Endothelial cell of umbilical vein (primary cell): ENCODE results near the gene PLAA. TPM values are rescaled to one million over a fixed set of nuclear protein-coding genes. Genes with fewer than 3 reads are reported as not detected.

Experiments used
- BruUV-seq: library from RNA; stranded (reverse); fragments of 400-500 nt; replicated peaks from 2 replicates; lab custom pipeline; 2021; lab: Mats Ljungman, UMichigan
- CTCF ChIA-PET: fragments of 300-600, 350-600 bp; sonication (Branson Sonifier 250); formaldehyde crosslinking; loops from one replicate; lab custom pipeline; 2021; ENCODE audit warnings: antibody characterized with exemption, inconsistent platforms; lab: Charles Lee
- POLR2A ChIA-PET: fragments of 300-600, 350-600 bp; sonication (Branson Sonifier 250); formaldehyde crosslinking; loops from one replicate; lab custom pipeline; 2021; ENCODE audit warnings: antibody characterized with exemption, inconsistent platforms; lab: Charles Lee
- DNase-seq: peaks from one replicate; pipeline ENCODE4 v3.0.0-alpha.2; 2011; ENCODE audit warnings: low read depth, low spot score
- FAIRE-seq: peaks from 2 replicates; lab custom pipeline; 2011; peaks lifted over from hg19 to GRCh38; lab: Jason Lieb, UNC
- H2AFZ ChIP-seq: 2 replicates; pipeline ENCODE4 v1.6.0; 2012; ENCODE audit warnings: low read depth, low read length, control low read depth, inconsistent platforms
- H3K27ac ChIP-seq: 2 replicates; pipeline ENCODE4 v1.5.1; 2011; ENCODE audit warnings: low read depth, mild to moderate bottlenecking, control low read depth, low read length, moderate library complexity; ENCODE audit not compliant: insufficient read depth
- H3K27me3 ChIP-seq, 2 experiments: 2 replicates each; pipeline versions ENCODE4 v1.6.0 to v1.6.1; 2011; ENCODE audit warnings: low read length in 2 of 2, mixed read lengths in 1 of 2; ENCODE audit not compliant: control insufficient read depth in 2 of 2, insufficient read depth in 2 of 2
- H3K36me3 ChIP-seq, 2 experiments: 2 replicates in 1 of 2; 3 replicates in 1 of 2; pipeline ENCODE4 v1.5.1; 2011; ENCODE audit warnings: low read length in 2 of 2, mild to moderate bottlenecking in 1 of 2, moderate library complexity in 1 of 2; ENCODE audit not compliant: control insufficient read depth in 2 of 2, insufficient read depth in 2 of 2; ENCODE audit errors: extremely low read depth in 1 of 2
- H3K4me1 ChIP-seq: 3 replicates; pipeline ENCODE4 v1.5.1; 2011; ENCODE audit warnings: mild to moderate bottlenecking, low read length; ENCODE audit not compliant: control insufficient read depth, insufficient read depth; ENCODE audit errors: extremely low read depth
- H3K4me2 ChIP-seq: 2 replicates; pipeline ENCODE4 v1.6.1; 2011; ENCODE audit warnings: low read length, control low read depth, mixed read lengths; ENCODE audit not compliant: insufficient read depth
- H3K4me3 ChIP-seq, 3 experiments: fragments of 200-600 bp in 1 of 3; sonication (generic), shearing (Covaris generic) in 1 of 3; replicated peaks in 1 of 3; 2 replicates each; pipeline ENCODE4 v1.5.1; 2011 to 2016; ENCODE audit warnings: control low read depth in 3 of 3, low read length in 3 of 3, mild to moderate bottlenecking in 2 of 3, inconsistent platforms in 1 of 3, low read depth in 1 of 3, moderate library complexity in 1 of 3; ENCODE audit not compliant: insufficient read depth in 1 of 3
- H3K79me2 ChIP-seq: 2 replicates; pipeline ENCODE4 v1.6.0; 2012; ENCODE audit warnings: low read length, inconsistent platforms; ENCODE audit not compliant: control insufficient read depth, insufficient read depth
- H3K9ac ChIP-seq: replicated peaks from 2 replicates; pipeline ENCODE3; 2011; ENCODE audit warnings: low read length, control low read depth; ENCODE audit not compliant: insufficient read depth; ENCODE audit errors: extremely low read depth
- H3K9me1 ChIP-seq: replicated peaks from 3 replicates; pipeline ENCODE4 v1.6.0; 2011; ENCODE audit warnings: mild to moderate bottlenecking, low read length; ENCODE audit not compliant: control insufficient read depth, insufficient read depth; ENCODE audit errors: extremely low read depth
- H3K9me3 ChIP-seq: replicated peaks from 2 replicates; pipeline ENCODE4 v1.5.1; 2012; ENCODE audit warnings: low read length, inconsistent platforms; ENCODE audit not compliant: control insufficient read depth, insufficient read depth
- H4K20me1 ChIP-seq: replicated peaks from 2 replicates; pipeline ENCODE3; 2011; ENCODE audit warnings: mild to moderate bottlenecking, low read length; ENCODE audit not compliant: control insufficient read depth, insufficient read depth; ENCODE audit errors: extremely low read depth
- CTCF ChIP-seq, 2 donors: IDR thresholded peaks; 1 replicate in 1 of 2; 2 replicates in 1 of 2; pipeline ENCODE4 v1.5.1; 2011; ENCODE audit warnings: low read length in 2 of 2, mild to moderate bottlenecking in 2 of 2, moderate library complexity in 2 of 2, control low read depth in 1 of 2, inconsistent platforms in 1 of 2, low read depth in 1 of 2; ENCODE audit not compliant: insufficient read depth in 1 of 2; ENCODE audit errors: extremely low read depth in 1 of 2
- EZH2 ChIP-seq: IDR thresholded peaks from 2 replicates; pipeline ENCODE4 v1.6.1; 2012; ENCODE audit warnings: borderline replicate concordance, low read depth, mild to moderate bottlenecking, moderate library complexity, low read length, inconsistent platforms; ENCODE audit not compliant: severe bottlenecking
- FOS ChIP-seq: IDR thresholded peaks from 2 replicates; pipeline ENCODE4 v1.6.1; 2011; ENCODE audit warnings: mild to moderate bottlenecking, low read length, moderate library complexity, borderline replicate concordance; ENCODE audit not compliant: insufficient read depth
- GATA2 ChIP-seq: IDR thresholded peaks from 2 replicates; pipeline ENCODE4 v1.7.0; 2011; ENCODE audit warnings: low read depth, mild to moderate bottlenecking, moderate library complexity, mixed read lengths, low read length; ENCODE audit not compliant: insufficient read length, insufficient read depth
- JUN ChIP-seq: IDR thresholded peaks from 2 replicates; pipeline ENCODE4 v1.6.1; 2011; ENCODE audit warnings: borderline replicate concordance, low read depth; ENCODE audit not compliant: insufficient read length, insufficient read depth
- MAX ChIP-seq: IDR thresholded peaks from 2 replicates; pipeline ENCODE4 v1.6.1; 2011; ENCODE audit not compliant: insufficient read depth, insufficient read length
- MYC ChIP-seq: IDR thresholded peaks from one replicate; pipeline ENCODE4 v1.6.1; 2011; ENCODE audit warnings: mild to moderate bottlenecking, low read depth, low read length
- POLR2A ChIP-seq: IDR thresholded peaks from 2 replicates; pipeline ENCODE4 v1.6.1; 2012; ENCODE audit warnings: low read depth, mild to moderate bottlenecking, control low read depth, low read length
- POLR2AphosphoS5 ChIP-seq: IDR thresholded peaks from 2 replicates; pipeline ENCODE4 v1.6.1; 2012; ENCODE audit warnings: low read depth, mild to moderate bottlenecking, control low read depth, low read length, moderate library complexity; ENCODE audit not compliant: insufficient read depth
- dilution Hi-C: fragments of 300-500 bp; cut with MboI; formaldehyde crosslinking; loops from one replicate; pipeline ENCODE4 v1.15.0; 2019; ENCODE audit warnings: low sequenced_read_pairs; ENCODE audit not compliant: extremely low pct_ligation_motif_present
- intact Hi-C: fragments of 100-400 bp; cut with micrococcal nuclease; formaldehyde crosslinking; loops from one replicate; pipeline ENCODE4 v1.10.0; 2022
- polyA plus RNA-seq, 4 experiments: library from polyadenylated mRNA; depleted of rRNA in 3 of 4; stranded (reverse) in 3 of 4; unstranded in 1 of 4; fragments of >200 nt; gene quantifications; 2 replicates each; pipeline versions ENCODE4 v1.2.1 to v1.2.3, GENCODE V29; 2011 to 2012; ENCODE audit warnings: missing spikeins in 1 of 4
- total RNA-seq: library from RNA; stranded (reverse); gene quantifications from 2 replicates; pipeline ENCODE4 v1.2.3, GENCODE V29; 2021

Gene PLAA
- total and polyA plus RNA-seq, 2 donors (not counting 3 experiments of a cell fraction or from before 2014, with no cell fraction given), result 15.6 to 36.9 TPM

- Histone ChIP-seq H3K36me3 (no peaks in the 10 kb centered on the region), H3K9me1 (no peaks in the 10 kb centered on the region), H3K27me3 (no peaks in the 10 kb centered on the region), H3K4me3 (no peak overlapping the region), H3K4me2 (no peak overlapping the region), H3K4me1 (no peaks in the 10 kb centered on the region), H3K27ac (no peak overlapping the region), H3K79me2 (no peaks in the 10 kb centered on the region), H4K20me1 (no peaks in the 10 kb centered on the region), H2AFZ (no peak overlapping the region), H3K9ac (no peak overlapping the region), H3K9me3 (no peaks in the 10 kb centered on the region)
- no peak for TF ChIP-seq GATA2
- no peak for TF ChIP-seq JUN
- TF ChIP-seq POLR2A, result no peak
- TF ChIP-seq EZH2, result no peak
- TF ChIP-seq MYC, result no peak
- TF ChIP-seq POLR2AphosphoS5, result no peak
- TF ChIP-seq FOS, result no peak
- no peak for TF ChIP-seq CTCF (IDR thresholded peaks at IDR 0.05; ENCODE audit: extremely low read depth in 1 of 2, insufficient read depth in 1 of 2, low read depth in 1 of 2, low read length in 2 of 2)
- TF ChIP-seq MAX, result no peak
- ChIA-PET CTCF (no interaction called here), POLR2A (no interaction called here)
- DNase-seq, result no peak
- BruUV-seq, result no TSS peak
- dilution Hi-C loops, result no loop called here
- intact Hi-C loops, result no loop called here
- no peak for FAIRE-seq
These were observed 26.9 kb upstream of the PLAA start for GRCh38 chr9:26973989-26974388.
